Measurements from ENCODE around the gene EML2.

GRCh38 chr19:45629704-45630103, 9.5 kb downstream of the EML2 start:
- TF ChIP-seq, protein P1, sequence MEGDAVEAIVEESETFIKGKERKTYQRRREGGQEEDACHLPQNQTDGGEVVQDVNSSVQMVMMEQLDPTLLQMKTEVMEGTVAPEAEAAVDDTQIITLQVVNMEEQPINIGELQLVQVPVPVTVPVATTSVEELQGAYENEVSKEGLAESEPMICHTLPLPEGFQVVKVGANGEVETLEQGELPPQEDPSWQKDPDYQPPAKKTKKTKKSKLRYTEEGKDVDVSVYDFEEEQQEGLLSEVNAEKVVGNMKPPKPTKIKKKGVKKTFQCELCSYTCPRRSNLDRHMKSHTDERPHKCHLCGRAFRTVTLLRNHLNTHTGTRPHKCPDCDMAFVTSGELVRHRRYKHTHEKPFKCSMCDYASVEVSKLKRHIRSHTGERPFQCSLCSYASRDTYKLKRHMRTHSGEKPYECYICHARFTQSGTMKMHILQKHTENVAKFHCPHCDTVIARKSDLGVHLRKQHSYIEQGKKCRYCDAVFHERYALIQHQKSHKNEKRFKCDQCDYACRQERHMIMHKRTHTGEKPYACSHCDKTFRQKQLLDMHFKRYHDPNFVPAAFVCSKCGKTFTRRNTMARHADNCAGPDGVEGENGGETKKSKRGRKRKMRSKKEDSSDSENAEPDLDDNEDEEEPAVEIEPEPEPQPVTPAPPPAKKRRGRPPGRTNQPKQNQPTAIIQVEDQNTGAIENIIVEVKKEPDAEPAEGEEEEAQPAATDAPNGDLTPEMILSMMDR (IDR thresholded peaks at IDR 0.05; ENCODE audit: low read length), result no peak
- TF ChIP-seq EZH2 (optimal IDR thresholded peaks at IDR 0.05; ENCODE audit: low read depth, low read length), result no peak
- TF ChIP-seq EZH2phosphoT487 (IDR thresholded peaks at IDR 0.05; ENCODE audit: low read length), result no peak
